Activated naive CD4-positive, alpha-beta T cell treated with anti-CD3 and anti-CD28 coated beads, Interleukin-2, amount 50 U/mL, for 24 hours (primary cell): Measurements from ENCODE around the gene ANKRD13B.

Experiments
- H3K27ac Mint-ChIP-seq: one replicate; pipeline ENCODE4 v1.8.0; 2021; ENCODE audit warnings: mild to moderate bottlenecking, mixed read lengths
- H3K27me3 Mint-ChIP-seq: one replicate; pipeline ENCODE4 v1.8.0; 2021; ENCODE audit warnings: mixed read lengths
- H3K36me3 Mint-ChIP-seq: one replicate; pipeline ENCODE4 v1.8.0; 2021; ENCODE audit warnings: mixed read lengths
- H3K4me1 Mint-ChIP-seq: one replicate; pipeline ENCODE4 v1.8.0; 2021; ENCODE audit warnings: mixed read lengths
- H3K4me3 Mint-ChIP-seq: one replicate; pipeline ENCODE4 v1.8.0; 2021; ENCODE audit warnings: mild to moderate bottlenecking, mixed read lengths
- H3K9me3 Mint-ChIP-seq: one replicate; pipeline ENCODE4 v1.8.0; 2021; ENCODE audit warnings: mixed read lengths

ANKRD13B gene

DNA sequence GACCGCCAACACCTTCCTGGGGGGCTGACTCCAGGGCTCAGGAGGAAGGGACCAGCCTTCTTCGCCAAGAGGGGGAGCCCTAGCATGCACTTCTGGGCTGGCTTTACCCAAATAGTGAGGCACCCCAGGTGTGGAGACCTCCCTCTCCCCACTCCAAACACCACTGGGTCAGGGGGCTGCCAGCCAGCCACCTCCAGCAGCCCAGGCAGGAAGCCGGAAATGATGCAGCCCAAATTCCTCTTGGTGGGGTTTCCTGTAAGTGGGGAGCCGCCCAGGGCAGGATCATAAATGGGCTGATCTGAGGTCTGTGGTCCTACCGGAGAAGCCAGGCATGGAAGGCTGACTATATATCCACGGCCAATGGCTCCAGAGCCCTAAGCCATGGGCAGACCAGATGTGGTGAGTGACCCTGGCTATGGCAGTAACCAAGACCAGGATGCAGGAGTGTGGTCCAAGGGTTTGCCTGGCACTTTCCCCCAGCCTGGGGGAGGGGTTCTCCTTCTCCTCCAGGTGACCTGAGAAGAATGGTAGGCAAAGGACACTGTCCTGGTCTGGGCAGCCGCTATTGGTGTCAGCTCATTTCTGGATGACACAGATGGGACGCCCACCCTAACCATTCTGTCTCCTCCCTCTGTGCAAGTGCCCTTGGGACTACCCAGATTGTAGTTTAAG is 7.7 kb upstream of the ANKRD13B start:
- Mint-ChIP-seq H3K4me3 (peak overlapping the region; percentile 59), H3K27ac (peak overlapping the region; percentile 55), H3K4me1 (peaks cover 54% of the 10 kb centered on the region), H3K9me3 (no peaks in the 10 kb centered on the region), H3K27me3 (no peaks in the 10 kb centered on the region), H3K36me3 (peaks cover 8% of the 10 kb centered on the region)

DNA sequence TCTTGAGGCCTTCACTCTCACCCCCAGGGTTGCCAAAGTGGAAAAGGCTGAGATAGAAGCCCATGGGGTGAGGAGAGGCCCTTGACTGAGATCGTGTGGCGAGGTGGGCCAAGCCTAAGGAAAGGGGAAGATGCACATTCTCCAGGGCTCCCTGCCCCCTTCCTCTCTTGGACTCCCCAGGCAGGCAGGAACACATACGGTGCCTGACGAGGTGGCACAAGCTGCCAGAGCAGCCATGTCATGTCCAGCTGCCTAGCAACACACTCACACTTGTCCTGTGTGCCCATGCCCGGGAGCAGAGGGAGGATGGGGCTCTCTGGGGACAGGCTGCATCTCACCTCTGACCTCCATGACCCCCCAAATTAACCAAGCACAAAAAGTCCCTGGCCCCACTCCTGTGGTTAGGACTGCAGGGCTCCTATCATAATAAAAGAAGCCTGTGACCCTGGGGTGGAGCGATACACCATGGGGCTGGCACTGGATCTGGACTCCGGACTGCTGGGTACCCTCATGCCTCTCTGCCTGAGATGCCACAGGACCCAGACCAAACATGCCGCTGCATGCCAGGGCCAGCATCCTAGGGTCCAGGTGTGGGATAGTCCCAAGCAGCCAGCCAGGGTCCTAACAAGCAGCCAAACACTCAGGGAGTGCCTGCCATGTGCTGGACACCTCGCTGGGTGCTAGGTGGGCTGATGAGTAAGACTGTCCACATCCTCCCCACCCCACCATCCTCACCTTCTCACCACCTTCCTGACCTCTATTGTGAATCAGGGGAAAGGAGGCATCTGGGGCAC is 6.1 kb upstream of the ANKRD13B start:
- no peaks in the 10 kb centered on the region for H3K9me3 Mint-ChIP-seq
- H3K4me1 Mint-ChIP-seq: peaks cover 64% of the 10 kb centered on the region
- H3K36me3 Mint-ChIP-seq: peaks cover 4% of the 10 kb centered on the region
- H3K4me3 Mint-ChIP-seq: peak overlapping the region; percentile 96
- no peaks in the 10 kb centered on the region for H3K27me3 Mint-ChIP-seq
- H3K27ac Mint-ChIP-seq: peak overlapping the region; percentile 86

DNA sequence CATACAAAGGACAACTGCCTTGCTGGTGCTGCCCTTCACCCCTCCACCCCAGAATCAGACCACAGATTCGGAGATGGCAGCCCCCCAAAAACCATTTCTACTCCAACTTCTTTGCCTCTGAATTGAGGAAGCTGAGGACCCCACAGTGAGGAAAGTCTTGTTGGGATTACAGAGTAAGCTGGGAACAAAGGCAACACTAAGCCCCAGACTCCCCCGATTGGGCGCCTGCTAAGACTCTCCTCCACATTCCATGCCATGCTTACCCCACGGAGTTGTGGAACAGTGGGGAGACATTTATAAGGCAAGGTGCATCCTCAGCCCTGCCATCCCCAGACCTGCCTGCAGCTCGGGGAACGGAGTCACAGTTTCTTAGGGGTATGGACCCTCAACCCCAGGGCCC is 5.3 kb upstream of the ANKRD13B start:
- Mint-ChIP-seq H3K4me3 (peak overlapping the region; percentile 96), H3K27ac (peak overlapping the region; percentile 86), H3K4me1 (peaks cover 71% of the 10 kb centered on the region), H3K9me3 (no peaks in the 10 kb centered on the region), H3K36me3 (peaks cover 1% of the 10 kb centered on the region), H3K27me3 (no peaks in the 10 kb centered on the region)

DNA sequence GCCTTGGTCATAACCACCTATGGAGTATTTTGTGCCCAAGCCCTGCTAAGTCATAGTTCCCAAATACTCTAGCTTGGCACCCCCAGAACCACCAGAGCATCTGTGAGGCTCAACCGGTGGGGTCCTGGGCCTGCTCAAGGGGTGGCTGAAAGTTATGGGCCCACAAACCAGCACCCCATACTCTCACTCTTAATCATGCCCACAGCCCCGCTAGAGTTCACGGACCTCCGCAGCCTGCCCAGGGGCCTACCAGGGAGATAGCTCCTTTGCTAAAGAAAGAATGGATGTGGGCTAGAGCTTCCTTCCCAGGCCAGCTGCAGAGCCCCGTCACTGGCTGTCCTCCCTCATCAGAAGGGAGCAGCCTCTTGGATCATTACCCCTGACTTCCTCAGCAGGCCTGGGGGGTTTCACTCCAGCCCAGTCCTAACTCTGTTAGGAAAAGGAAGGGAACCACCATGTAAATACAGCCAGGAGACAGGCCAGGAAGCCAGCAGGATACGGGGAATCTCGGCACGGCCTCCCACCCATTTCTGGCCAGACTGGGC is 4.8 kb upstream of the ANKRD13B start:
- no peaks in the 10 kb centered on the region for H3K9me3 Mint-ChIP-seq
- peak overlapping the region; percentile 96 for H3K4me3 Mint-ChIP-seq
- peaks cover under 1% of the 10 kb centered on the region for H3K36me3 Mint-ChIP-seq
- H3K27ac Mint-ChIP-seq: peak overlapping the region; percentile 86
- H3K4me1 Mint-ChIP-seq: peaks cover 75% of the 10 kb centered on the region
- no peaks in the 10 kb centered on the region for H3K27me3 Mint-ChIP-seq

DNA sequence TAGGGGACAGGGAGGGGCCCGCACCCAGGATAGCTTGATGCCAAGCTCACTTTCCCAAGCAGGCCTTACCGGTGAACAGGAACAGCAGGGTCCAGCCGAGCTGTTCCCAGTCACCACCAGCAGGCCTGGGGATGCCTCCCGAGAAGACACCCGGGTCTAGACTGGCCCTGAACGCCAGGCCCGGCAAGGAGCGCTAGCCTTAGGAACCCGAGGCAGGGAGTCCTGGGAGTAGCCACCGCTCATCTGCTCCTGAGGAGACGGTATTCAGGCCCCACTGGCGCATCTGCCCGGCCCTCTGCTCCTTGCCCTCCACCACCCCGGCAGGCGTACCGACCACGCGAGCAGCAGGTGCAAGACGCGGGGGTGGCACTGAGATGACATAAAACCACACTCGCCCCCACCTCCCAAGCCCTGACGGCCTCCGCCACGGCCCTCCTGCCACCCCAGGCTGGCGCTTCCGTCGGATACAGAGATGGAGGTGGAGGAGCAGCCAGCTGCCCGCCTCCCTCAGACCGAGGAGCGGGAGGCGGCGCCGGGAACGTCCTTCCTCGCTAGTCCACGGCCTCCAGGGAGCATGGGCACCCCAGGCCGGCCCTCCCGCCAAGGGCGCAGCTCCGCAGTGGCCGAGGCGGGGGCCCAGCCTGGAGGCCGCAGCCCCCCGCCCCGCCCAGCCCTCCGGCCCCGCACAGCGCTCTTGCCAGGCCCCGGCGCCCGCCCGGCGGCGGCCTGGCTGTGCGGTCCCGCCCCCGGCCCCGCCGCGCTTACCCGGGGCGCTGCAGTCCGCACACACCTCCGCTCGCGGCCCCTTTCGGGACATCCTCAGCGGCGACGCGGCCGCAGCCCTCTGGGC is 4.1 kb upstream of the ANKRD13B start:
- H3K4me3 Mint-ChIP-seq: peak overlapping the region; percentile 96
- H3K27ac Mint-ChIP-seq: peak overlapping the region; percentile 86
- H3K27me3 Mint-ChIP-seq: no peaks in the 10 kb centered on the region
- no peaks in the 10 kb centered on the region for H3K36me3 Mint-ChIP-seq
- H3K4me1 Mint-ChIP-seq: peaks cover 75% of the 10 kb centered on the region
- H3K9me3 Mint-ChIP-seq: no peaks in the 10 kb centered on the region

DNA sequence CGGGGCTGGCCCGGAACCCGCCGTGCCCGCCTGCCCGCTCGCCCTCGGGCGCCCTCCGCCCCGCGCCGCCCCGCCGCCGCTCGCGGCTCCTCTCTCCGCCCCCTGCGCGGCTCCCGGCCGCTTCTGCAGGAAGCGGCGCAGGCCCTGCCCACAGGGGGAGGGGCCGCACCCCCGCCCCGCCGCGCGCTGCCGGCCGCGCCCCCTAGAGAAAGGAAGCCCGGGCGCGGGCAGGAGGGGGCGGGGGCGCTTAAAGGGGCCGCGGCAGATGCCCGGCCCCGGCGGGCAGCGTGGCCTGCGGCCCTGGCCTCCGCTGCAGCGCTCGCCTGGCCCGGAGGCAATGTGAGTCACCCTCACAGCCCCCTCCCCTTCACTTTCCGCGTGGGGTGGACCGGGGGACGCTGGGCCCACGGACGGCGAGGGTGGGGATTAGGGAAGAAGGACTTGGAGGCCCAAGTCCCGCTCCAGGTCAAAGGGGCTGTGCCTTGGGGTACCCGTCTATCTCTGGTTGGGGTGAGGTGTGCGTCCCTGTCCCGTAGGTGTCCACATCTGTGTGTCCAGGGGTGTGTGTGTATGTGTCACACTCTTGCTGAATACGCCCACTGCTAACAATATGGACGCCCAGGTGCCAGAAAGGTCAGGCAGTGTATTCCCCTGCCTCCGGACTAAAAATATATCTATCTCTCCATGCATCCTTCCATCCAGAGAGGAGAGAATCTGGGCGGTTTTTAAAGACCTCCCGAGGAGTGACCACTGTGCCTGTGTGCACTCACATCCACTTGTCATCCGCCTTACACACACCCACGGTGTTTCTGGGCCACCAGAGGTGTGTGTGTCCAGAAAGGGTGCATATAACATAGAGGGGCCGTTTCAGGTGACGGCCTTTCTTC is 3.2 kb upstream of the ANKRD13B start, which contains the start of gene GIT1:
Gene GIT1 (minus strand): TSS at position 125 of the 887 bp plus-strand sequence. CDS start 270 bp downstream, outside the sequence.
- Mint-ChIP-seq H3K9me3 (no peaks in the 10 kb centered on the region), H3K36me3 (no peaks in the 10 kb centered on the region), H3K27me3 (no peaks in the 10 kb centered on the region), H3K27ac (peak within 1 kb of the TSS; percentile 86), H3K4me1 (peaks cover 72% of the 10 kb centered on the region), H3K4me3 (peak within 1 kb of the TSS; percentile 96)

DNA sequence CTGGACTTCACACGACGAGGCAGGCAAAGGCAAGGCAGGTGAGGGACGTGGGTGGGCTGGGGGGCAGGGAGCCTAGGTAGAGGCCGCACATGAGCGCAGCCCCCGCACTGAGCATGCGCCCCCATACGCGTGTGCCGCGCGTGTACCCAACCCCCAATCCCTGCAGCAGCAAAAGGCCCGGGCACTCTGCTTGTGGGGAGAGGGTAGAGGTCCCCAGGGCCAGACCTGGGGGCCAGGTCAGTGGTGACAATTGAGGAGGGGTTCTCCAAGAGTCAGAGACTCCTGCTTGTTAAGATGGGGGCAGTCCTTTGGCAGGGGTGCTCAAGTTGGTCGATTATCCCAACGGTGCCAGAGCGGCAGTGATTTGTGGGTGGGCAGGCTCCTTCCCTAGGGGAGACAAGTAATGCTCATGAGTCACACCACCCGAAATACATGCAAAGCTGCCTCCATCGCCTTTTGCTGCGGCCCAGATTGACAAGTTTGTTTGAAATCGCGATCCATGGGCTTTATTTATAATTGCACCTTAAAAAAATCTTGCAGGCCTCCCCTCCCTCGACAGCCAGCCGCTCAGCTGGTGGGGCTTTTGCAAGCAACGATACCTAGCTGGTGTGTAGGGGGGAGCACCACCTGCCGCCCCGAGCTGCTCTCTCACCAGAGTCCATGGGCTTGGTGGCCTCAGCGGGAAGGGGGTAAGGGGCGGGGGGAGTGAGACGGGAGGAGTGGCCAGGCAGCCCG is 2.4 kb upstream of the ANKRD13B start:
- peak overlapping the region; percentile 35 for H3K27ac Mint-ChIP-seq
- H3K27me3 Mint-ChIP-seq: no peaks in the 10 kb centered on the region
- no peaks in the 10 kb centered on the region for H3K9me3 Mint-ChIP-seq
- H3K4me1 Mint-ChIP-seq: peaks cover 65% of the 10 kb centered on the region
- peak overlapping the region; percentile 80 for H3K4me3 Mint-ChIP-seq
- no peaks in the 10 kb centered on the region for H3K36me3 Mint-ChIP-seq

DNA sequence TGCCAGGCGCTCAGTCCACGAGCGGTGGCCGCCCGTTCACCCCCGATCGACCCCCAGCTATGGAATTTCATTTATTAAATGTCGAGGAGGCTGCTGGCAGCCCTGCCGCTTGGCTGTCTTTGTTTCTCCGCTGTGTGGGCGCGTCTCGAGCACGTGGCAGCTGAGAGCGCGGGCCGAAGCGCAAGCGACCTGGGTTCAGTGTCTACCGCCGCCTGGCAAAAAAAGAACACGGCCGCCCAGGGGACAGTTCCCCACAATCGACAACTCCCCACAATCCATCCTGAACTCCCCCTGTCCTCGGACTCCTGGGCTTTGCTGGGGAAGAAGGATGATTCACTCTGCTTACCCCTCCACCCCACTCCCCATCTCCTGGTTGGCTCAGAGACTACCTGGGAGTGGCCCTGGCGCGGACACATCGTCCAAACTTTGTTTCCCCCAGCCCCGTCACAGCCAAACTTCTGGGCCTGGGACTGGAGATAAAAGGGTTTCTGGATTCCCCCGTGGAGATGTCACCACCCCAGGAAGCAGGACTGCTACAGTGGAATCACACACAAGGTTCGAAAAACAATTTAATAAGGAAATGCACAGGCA is 1.7 kb upstream of the ANKRD13B start:
- peak overlapping the region; percentile 80 for H3K4me3 Mint-ChIP-seq
- peak overlapping the region; percentile 35 for H3K27ac Mint-ChIP-seq
- no peaks in the 10 kb centered on the region for H3K9me3 Mint-ChIP-seq
- peaks cover 60% of the 10 kb centered on the region for H3K4me1 Mint-ChIP-seq
- H3K36me3 Mint-ChIP-seq: no peaks in the 10 kb centered on the region
- H3K27me3 Mint-ChIP-seq: no peaks in the 10 kb centered on the region

DNA sequence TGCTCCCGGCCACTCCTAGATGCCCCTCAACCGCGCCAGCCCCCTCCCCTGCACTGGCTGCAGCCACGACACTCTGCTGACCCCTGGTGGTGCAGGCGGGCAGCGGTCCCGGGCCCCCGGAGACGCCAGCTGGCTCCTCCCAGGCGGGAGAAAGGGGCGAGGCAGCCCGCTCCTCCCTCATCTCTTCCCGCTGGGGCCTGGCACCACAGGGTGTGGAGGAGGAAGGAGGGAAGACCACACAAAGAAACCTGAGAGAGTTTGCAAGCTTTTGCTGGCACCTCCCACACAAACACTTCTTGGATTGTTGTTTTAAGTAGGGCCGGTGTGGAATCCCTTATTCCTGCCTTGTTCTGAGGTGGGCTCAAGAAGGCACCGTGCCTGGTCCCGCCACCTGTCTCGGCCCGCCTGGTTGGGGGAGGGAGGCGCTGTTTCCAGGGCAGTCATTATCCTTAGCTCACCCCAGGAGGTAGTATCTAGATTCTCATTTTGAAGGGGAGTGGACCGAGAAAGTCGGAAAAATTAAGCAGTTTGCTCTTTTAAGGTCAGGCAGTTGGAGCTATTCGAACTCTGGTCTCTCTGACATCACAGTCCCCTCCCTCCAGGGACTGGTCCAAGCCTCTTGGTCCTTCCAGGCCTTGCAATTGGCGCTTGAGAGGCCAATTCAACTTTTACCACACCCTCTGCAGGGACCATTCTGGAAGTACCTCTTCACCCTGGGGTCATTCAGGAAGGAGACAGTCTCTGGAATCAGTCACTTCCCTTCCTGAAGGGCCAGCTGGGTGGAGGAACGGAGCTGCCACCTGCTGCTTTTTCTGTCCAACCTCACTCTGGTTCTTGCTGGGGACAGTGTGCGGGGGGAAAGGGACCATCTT is 959 bp upstream of the ANKRD13B start:
- no peaks in the 10 kb centered on the region for H3K27me3 Mint-ChIP-seq
- peak overlapping the region; percentile 80 for H3K4me3 Mint-ChIP-seq
- no peaks in the 10 kb centered on the region for H3K9me3 Mint-ChIP-seq
- no peaks in the 10 kb centered on the region for H3K36me3 Mint-ChIP-seq
- peaks cover 53% of the 10 kb centered on the region for H3K4me1 Mint-ChIP-seq
- H3K27ac Mint-ChIP-seq: peak overlapping the region; percentile 41

DNA sequence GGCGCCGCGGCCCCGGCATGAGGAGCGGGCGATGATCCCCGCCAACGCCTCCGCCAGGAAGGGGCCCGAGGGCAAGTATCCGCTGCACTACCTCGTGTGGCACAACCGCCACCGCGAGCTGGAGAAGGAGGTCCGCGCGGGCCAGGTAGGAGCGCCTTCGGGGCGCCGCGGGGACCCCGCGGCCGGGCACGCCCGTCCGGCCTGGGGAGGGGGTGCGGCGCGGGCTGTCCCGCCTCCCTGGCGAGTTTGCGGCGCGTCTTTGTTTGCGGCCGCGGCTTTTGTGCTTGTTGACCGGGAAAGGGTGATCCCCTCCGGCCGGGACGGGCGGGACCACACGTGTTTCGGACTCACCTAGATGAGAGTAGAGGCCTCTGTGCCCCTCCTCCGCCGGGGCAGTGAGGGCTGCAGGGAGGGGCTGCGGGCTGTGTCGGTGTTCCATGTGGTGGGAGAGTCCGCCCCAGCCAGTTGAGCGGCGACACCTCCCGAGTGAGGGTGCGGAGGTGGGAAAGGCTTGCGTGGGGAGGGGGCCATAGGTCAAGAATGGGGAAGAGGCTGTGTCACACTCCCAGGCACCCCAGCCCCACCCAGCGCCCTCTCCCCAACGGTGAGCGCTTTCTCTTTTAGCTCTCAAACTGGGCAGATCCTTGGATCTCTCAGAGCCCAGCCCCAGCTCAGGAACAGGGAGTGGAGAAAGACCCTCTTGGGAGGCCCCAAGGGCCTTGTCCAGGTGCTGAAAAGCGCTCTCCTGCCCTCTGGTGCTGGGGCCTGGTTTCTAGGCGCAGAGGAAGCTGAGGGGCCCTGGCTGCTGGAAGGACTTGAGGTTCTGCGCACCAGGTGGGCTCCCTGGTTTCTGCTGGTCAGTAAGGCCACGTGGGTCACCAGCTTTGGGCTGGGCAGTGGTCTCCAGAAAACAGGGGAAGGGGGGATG is 923 bp downstream of the ANKRD13B start:
- no peaks in the 10 kb centered on the region for H3K27me3 Mint-ChIP-seq
- no peaks in the 10 kb centered on the region for H3K36me3 Mint-ChIP-seq
- H3K9me3 Mint-ChIP-seq: no peaks in the 10 kb centered on the region
- peaks cover 39% of the 10 kb centered on the region for H3K4me1 Mint-ChIP-seq
- H3K27ac Mint-ChIP-seq: no peak overlapping the region
- peak overlapping the region; percentile 79 for H3K4me3 Mint-ChIP-seq

DNA sequence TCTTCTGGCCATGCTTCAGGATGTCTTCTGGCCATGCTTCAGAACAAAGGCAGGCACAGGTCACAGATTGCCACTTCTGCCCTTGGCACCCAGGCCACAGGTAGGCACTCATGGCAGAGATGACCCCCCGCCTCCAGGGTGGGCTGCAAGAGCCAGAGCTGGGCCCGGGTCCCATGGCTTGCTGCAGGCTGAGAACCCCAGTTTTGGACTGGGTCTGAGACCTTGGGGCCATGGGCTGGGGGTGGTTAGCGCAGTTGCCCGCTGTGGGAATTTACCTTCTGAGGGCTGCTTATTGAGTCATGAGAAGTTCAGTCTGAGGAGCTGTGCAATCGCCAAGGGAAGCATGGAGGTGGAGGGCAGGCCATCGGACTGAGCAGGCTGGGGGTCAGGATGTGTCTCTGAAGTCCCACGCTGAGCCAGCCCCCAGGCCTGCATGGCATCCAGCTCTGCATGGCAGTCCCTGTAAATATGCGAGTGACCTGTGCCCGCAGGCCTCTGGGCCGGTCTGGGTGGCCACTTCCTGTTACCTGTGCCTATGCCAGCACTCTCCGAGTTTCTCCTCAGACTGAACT is 1.7 kb downstream of the ANKRD13B start:
- no peaks in the 10 kb centered on the region for H3K36me3 Mint-ChIP-seq
- peak overlapping the region; percentile 79 for H3K4me3 Mint-ChIP-seq
- H3K27ac Mint-ChIP-seq: no peak overlapping the region
- H3K27me3 Mint-ChIP-seq: no peaks in the 10 kb centered on the region
- peaks cover 39% of the 10 kb centered on the region for H3K4me1 Mint-ChIP-seq
- H3K9me3 Mint-ChIP-seq: no peaks in the 10 kb centered on the region
